GM18526 (cell line): ENCODE measurements around the gene VASP.

Experiments used
- POLR2A ChIP-seq: IDR thresholded peaks from 3 replicates; pipeline ENCODE4 v1.6.1; 2011; ENCODE audit not compliant: insufficient read length; ENCODE audit errors: extremely low read depth

VASP gene

GRCh38 chr19:45501730-45502014 is 5.6 kb upstream of the VASP start:
- TF ChIP-seq POLR2A: no peak

- TF ChIP-seq POLR2A: no peak
These were observed 5.2 kb upstream of the VASP start for GRCh38 chr19:45502111-45502510.

DNA sequence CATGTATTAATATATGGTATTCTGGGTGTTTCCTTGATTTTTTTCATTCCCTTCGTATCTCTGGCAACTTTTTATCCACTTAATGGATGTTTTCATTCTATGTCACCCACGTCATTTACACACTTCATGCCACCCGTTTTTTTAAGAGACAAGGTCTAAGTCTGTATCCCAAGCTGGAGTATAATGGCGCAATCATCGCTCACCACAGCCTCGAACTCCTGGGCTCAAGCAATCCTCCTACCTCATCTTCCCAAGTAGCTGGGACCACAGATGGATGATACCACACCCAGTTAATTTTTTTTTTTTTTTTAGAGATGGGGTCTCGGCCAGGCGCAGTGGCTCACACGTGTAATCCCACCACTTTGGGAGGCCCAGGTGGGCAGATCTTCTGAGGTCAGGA is 3.4 kb upstream of the VASP start:
- TF ChIP-seq POLR2A: no peak

DNA sequence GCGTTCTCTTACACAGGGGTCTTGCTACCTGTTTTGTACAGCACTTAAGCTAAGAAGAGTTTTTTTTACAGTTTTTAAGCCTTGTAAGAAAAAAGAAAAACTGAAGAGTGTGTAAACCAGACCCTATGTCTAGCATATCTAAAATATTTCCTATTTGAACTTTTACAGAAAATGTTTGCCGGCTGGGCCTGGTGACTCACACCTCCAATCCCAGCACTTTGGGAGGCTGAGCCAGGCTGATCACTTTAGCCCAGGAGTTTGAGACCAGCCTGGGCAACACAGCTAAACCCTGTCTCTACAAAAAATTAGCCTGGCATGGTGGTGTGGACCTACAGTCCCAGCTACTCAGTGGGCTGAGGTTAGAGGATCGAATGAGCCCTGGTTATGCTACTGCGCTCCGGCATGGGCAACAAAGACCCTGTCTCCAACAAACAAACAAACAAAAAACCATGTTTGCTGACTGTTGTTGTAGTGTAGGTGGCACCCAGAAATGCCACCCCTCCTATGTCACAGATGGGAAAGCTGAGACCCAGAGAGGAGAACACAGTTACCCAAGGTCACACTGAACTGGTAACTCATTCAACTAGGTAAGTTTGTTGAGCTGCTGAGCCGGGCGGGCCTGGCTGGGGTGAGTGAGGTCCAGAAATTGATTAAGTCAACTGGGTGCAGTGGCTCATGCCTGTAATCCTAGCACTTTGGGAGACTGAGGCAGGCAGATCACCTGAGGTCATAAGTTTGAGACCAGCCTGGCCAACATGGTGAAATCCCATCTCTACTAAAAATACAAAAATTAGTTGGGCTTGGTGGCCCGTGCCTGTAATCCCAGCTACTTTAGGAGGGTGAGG is 1.9 kb upstream of the VASP start:
- no peak for TF ChIP-seq POLR2A

- TF ChIP-seq POLR2A: no peak
These were observed 1.4 kb upstream of the VASP start for GRCh38 chr19:45505996-45506245.

DNA sequence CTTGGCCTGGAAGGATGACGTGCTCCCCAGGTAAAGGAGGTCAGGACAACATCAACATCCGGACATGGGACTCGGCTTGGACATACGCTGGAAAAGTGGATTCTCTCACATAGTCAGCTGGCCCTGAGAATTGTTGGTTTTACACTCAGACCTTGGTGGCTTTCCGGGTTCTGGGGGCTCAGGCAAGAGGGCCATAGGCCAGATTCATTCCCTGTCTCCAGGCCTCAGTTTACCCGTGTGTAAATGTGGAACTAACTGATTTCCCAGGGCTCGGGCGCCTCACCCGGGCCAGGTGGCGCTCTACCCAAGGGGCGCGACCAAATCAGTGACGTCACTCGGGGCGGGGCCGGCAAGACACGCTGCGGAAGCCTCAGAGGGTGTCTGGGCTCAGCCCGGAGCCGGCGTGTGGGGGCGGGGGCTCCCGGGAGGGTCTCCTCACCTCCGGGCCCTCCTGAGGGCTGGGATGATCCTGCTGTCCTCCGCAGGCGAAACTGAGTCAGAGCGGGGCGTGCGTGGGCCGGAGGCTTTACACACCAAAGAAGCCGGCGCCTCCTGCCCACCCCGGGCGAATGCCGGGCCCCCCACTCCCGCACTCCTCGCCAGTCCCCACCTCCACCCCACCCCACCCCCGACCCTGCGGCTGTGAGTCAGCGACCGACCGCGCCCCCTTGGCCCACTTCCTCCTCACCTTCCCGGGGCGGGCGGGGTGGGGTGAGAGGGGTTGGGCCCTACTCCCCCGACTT is 862 bp upstream of the VASP start:
- TF ChIP-seq POLR2A: peak; percentile 74

GRCh38 chr19:45507872-45508416 is 665 bp downstream of the VASP start:
- no peak for TF ChIP-seq POLR2A

- no peak for TF ChIP-seq POLR2A
These were observed 1.2 kb downstream of the VASP start for GRCh38 chr19:45508417-45508860.

- TF ChIP-seq POLR2A: peak; percentile 9
These were observed 1.8 kb downstream of the VASP start for GRCh38 chr19:45508861-45509691.

DNA sequence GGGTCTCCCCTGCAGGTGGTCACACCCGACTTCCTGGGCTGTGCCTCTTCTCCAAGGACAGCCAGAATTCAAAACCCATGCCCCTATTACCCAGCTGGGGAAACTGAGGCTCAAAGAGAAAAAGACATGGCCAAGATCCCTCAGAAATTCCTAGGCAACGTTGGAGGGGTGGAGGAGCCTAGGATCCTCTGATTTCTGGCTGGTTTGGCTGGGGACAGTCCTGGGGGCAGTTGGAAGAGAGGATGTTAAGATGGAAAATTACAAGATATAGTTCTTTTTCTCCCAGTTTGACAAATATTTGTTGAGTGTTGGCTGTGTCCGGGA is 2.4 kb downstream of the VASP start:
- no peak for TF ChIP-seq POLR2A

GRCh38 chr19:45511074-45511473 is 3.8 kb downstream of the VASP start:
- TF ChIP-seq POLR2A: no peak

GRCh38 chr19:45512881-45513483 is 5.7 kb downstream of the VASP start:
- no peak for TF ChIP-seq POLR2A

- no peak for TF ChIP-seq POLR2A
These were observed 7.2 kb downstream of the VASP start for GRCh38 chr19:45514376-45515051.

GRCh38 chr19:45515081-45515624 is 7.9 kb downstream of the VASP start:
- no peak for TF ChIP-seq POLR2A

GRCh38 chr19:45515807-45516401 is 8.6 kb downstream of the VASP start:
- TF ChIP-seq POLR2A: no peak

GRCh38 chr19:45517238-45517637 is 10.0 kb downstream of the VASP start:
- no peak for TF ChIP-seq POLR2A
